Dedifferentiated amniotic fluid mesenchymal stem cell (primary cell): ENCODE results near the gene SPACA5.
"Not testable (repeated sequence)": the region's sequence is repeated elsewhere in the genome, so short reads cannot be mapped to it uniquely, and the experiment has no call there.

Experiments
- DNase-seq: peaks from one replicate; pipeline ENCODE4 v3.0.0-alpha.2; 2016; ENCODE audit errors: extremely low spot score

Gene SPACA5

DNA sequence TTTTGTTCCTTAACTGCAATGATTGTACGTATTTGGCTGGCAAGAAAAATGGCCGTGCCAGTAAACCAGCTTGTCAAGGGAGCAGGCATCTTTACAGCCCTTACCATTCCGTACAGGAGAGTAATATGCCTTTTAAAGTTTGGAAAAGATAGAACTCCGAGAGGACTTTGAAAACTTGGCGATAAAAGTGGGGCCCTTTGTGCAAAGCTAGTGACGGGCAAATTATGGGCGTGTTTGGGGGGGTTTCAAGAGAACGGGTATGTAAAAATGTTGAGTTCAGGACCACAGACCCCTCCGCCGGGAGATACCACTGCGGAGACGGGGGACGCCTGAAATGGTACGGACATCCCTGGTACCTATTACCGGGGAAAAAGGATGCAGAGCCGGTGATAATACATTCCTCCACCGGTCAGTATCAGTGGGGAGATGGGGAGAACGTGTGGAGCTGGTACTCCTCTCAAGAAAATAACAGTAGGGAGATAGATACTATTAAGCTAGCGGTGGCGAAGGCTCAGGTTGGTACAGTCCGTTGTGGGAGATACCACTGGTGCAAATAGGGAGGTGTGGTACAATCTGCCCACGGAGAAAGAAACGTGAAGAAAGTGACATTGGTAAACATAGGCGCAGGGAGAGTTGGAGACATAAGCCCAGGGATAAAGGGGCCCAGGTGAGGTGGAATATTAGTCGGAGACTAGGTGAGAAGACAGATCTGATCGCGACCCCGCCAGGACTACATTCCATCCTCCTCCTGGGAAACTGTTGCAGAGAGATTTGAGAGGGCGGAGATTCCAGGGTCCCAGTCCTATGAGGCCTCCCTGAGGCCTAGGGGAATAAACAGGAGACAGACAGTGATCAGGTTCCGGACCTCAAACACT is 14.5 kb downstream of the SPACA5 start:
- DNase-seq, result peak; percentile 74

DNA sequence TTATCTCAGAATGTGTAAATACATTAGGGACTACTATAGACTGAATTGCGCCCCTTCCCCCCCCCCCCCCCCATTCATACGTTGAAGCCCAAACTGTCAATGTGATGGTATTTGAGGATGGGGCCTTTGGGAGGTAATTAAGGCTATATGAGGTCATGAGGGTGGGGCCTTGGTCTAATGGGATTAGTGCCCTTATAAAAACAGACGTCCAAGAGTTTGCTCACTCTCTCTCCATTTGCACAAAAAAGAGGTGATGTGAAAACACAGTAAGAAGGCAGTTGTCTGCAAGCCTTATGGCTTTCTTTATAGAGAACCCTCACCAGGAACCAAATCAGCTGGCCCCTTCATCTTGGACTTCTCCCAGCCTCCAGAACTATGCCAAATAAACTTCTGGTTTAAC is 15.3 kb downstream of the SPACA5 start:
- DNase-seq, result no peak

DNA sequence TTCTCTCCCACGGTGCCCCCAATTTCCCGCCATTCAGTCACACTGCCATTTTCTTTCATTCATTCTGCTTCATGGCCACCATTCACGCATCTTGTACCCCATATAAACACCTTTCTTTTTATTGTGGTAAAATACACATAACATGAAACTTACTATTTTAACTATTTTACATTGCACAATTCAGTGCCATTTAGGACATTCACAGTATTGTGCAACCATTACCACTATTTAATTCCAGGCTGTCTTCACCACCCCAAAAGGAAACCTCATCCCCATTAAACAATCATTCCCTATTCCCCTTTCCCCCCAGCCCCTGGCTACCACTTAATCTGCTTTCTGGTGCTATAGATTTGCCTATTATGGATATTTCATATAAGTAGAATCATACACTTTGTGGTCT is 15.9 kb downstream of the SPACA5 start:
- no peak for DNase-seq

DNA sequence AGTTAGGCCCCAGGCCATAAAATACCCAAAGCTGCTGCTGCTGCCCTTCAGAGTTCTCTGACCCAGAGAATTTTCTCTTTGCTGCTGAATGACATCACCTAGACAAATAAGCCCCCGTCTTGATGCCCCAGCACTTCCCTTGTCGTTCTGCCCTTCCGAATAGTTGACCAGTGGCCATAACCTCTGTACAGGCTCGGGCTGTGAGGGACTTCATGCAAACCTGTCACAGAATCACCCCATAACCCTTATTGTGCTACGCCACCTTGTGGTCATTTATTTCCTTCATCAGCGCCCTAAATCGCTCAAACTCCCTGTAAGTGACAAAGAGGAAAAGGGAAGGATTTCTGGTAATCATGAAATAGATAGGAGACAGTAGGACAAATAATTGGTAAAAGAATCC is 18.8 kb downstream of the SPACA5 start:
- DNase-seq, result peak; percentile 30

DNA sequence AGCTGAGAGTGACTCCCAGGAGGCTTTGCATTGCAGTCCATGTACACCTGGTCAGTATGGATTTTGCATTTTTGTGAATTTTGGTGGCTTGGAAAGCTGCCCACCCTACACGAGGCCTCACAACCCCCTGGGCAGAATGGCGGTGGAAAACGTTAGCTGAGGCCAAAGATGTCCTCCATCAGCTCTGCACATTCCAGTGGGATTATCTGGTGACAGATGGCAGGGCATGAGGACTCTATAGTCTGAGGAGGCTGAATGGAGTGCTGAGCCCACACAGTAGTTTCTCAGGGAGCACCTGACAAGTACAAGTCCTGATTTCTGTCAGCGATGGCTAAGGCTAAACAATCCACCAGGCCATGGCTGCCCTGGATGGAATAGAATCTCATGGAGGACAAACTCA is 20.8 kb downstream of the SPACA5 start:
- DNase-seq, result not testable (repeated sequence)

DNA sequence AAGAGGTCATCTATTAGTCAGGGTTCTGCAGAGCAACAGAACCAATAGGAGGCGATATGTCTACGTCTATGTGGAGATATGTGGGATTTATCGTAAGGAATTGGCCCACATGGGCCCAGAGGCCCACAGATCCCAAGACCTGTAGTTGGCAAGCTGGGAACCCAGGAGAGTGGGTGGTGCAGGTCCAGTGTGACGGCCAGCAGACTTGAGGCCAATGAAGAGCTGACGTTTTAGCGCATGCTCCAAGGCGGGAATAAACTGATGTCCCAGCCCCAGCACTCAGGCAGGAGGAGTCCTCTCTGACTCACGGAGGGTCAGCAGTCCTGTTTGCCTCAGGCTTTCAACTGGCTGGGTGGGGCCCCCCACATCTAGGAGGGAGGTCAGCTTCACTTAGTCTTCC is 21.3 kb downstream of the SPACA5 start:
- DNase-seq, result no peak

DNA sequence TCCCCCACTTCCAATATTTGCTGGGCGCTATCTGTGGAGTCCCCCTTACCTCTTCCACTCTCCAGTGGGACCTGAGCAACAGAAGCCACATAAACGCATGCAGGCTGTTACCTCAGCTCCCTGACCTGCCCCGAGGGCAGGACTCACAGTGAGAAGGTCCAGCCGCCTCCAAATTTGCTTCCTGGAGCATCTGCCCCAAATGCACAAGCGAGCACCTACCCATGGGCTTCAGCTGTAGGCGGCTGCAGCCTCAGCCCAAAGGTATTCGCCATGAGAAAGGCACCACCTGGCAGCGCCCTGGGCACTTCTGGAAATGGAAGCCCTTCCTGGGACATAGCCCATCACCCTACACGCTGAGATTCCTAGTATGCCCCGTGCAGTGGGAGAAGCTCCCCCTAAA is 23.4 kb downstream of the SPACA5 start:
- DNase-seq, result no peak

DNA sequence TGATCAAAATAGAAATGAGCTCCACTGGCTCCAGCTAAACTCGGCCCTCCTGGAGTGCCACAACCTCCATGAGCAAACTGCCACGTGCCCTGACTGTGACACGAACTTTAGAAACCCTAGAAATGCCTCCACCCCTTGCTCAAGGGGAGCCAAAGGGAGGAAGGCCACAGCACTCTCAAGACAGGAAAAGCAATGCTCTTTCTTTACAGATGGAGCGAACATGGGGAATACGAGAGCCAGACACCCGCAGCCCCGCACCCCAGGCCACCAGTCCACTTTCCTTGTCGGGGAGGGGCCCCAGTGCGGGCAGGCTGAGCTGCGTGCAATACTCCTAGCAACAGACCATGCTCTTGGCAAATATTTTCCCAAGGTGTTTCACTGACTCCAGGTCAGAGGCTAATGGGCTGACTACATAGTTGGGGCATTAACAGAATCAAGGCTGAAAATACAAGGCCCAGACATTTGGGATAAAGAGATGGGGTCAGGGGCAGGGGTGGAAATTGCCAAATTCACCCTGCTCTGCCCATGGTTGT is 23.9 kb downstream of the SPACA5 start:
- not testable (repeated sequence) for DNase-seq

DNA sequence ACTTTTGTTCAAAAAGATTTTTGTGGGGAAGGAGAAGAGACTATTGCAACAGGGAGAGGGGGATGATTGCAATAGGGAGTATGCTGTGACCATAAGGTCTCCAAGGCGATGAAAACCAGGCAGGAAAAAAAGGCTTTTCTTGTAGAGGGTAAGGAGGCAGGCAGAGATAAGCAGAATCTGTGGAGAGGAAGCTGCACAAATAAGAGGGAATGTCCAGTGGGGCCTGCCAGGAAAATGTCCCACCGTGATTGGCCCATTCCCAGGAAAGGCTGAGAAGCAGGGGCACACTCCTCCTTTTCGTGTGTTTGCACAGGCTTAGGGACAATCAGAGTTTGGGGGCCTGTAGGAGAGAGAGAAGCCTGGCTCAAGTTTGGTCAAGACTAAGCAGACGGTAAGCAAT is 29.1 kb downstream of the SPACA5 start:
- no peak for DNase-seq

DNA sequence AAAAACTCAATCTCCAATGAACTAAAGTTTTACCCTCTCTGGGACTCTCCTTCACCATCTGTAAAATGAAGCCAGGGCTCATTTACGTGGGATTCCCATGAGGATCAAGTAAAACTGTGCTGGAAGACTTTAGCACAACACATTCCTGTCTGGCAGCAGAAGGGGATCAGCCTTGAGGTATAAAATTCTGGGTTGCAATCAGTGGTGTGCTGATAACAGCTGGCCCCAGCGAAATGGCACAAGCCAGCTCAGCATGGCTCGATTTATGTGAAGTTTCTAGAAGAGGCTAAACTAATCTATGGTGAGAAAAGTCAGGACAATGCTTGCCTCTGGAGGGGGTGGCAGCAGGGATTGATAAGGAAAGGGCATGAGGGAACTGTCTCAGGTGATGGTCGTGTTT is 36.3 kb downstream of the SPACA5 start:
- no peak for DNase-seq

DNA sequence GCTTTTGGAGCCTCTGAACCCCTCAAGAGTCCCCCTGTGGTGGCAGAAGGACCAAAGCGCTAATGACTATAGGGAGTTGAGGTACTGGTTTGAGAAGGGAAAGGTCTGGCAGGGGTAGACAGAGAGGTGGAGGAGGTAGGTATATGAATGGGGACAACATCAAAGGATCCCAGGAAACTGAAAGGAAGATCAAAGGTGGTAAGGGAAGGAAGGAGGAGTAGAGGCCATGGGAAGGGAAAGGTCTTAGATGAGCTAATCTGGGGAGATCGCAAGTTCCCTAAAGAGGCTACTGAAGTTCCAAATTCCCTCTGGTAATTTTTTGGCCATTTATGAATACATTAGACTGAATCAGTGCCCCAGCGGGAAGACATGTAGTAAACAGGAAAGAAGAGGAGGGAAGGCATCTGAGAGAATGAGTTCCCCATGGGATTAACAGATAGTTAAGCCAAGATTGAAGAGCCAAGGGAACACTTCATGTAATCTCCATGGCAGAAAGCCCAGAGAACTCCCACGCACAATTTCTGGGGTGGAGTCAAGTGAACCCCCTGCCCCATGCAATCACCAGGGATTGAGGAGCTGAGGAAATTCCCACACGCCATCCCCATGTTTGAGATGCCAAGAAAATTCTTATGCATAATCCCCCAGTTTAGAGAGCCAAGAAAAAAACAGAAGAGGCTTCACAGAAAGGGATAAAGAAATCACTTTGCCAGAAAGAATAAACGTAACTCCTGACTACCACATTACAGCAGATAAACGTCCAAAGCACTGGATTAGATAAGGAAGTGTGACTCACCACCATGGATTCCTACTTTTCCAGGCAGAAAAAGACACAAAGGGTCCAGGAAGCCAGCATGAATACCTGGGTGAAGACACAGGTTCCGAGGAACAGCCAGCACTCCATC is 38.9 kb downstream of the SPACA5 start:
- DNase-seq, result no peak

DNA sequence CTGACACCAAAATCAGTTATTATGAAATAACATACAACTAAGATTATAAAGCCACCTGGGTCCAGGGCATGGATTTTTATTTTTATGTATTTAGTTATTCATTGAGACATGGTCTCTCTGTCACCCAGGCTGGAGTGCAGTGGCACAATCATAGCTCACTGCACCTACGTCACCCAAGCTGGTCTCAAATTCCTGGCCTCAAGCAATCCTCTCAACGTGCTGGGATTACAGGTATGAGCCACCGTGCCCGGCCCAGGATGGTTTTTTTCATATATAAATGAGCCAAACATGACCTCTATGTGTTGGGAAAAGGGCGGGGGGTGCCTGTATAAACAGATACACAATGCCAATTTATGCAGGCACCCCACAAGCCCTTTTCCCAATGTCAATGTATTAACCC is 40.1 kb downstream of the SPACA5 start:
- DNase-seq, result no peak

DNA sequence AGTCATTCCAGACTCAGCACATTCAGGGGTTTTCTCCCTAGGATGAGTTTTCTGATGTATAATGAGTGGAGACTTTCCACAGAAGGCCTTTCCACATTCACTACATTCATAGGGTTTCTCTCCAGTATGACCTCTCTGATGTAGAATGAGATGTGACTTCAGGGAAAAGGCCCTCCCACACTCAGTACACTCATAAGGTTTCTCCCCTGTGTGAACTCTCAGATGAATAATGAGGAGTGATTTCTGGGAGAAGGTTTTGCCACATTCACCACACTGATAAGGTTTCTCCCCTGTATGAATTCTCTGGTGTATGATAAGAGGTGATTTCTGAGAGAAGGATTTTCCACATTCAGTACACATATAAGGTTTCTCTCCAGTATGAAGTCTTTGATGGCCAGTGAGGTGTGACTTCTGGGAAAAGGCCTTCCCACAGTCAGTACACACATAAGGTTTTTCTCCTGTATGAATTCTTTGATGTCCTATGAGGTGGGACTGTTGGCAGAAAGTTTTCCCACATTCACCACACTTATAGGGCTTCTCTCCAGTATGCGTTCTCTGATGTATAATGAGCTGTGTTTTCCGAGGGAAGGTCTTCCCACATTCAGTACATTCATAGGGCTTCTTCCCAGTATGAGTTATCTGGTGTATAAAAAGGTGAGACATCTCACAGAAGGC is 52.0 kb downstream of the SPACA5 start:
- no peak for DNase-seq

DNA sequence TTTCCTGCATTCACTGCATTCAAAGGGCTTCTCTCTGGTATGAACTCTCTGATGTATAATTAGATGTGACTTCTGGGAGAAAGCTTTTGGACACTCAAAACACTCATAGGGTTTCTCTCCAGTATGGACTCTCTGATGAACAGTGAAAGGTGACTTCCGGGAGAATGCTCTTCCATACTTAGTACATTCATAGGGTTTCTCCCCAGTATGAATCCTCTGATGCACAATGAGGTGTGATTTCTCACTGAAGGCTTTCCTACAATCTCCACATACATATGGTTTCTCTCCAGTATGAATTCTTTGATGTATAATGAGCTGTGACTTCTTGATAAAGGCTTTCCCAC is 52.5 kb downstream of the SPACA5 start:
- no peak for DNase-seq
